ENCODE measurements around the gene SOX2. TPM values are rescaled to one million over a fixed set of nuclear protein-coding genes. Genes with fewer than 3 reads are reported as not detected.

SOX2 gene
- total RNA-seq, 1 donor from 2014 or later: not detected

GRCh38 chr3:181722766-181723425 lies 11.2 kb downstream of the SOX2 start:
- no peak for TF ChIP-seq CTCF (IDR thresholded peaks at IDR 0.05; ENCODE audit: unreplicated experiment)
- Mint-ChIP-seq H3K36me3 (no peaks in the 10 kb centered on the region), H3K9me3 (no peaks in the 10 kb centered on the region), H3K4me3 (no peak overlapping the region), H3K27me3 (ENCODE audit: low read depth) (peaks cover 98% of the 10 kb centered on the region), H3K27ac (no peak overlapping the region), H3K4me1 (peaks cover 14% of the 10 kb centered on the region)
- DNase-seq (ENCODE audit: low spot score in 2 of 2, unreplicated experiment in 2 of 2): no peak

DNA sequence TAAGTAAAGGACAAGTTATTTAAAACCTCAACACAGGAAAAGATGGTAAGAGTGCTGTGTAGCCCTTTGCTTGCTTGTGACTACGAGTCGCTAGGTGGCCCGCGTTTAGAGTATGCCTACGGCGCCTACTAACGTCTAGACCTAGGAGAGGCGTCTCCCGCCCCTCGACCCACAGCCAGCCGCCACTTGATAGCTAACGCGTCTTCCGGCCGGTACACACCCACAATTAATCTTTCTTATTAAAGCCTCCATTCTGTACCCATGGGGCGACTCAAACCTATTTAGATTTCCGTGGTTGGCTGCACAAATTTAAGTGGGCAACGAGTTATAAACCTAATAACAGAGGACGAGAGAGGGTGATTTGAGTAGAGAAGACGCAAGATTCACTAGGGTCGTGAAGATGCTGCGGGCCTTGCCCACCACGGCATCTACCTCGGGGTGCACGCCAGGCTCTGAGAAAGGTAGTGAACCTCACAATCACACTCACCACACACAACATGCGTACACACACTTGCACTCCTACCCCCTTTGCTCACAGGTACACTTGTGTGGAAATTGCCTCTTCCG lies 12.0 kb downstream of the SOX2 start:
- TF ChIP-seq CTCF (IDR thresholded peaks at IDR 0.05; ENCODE audit: unreplicated experiment): no peak
- no peaks in the 10 kb centered on the region for H3K9me3 Mint-ChIP-seq
- peaks cover 98% of the 10 kb centered on the region for H3K27me3 Mint-ChIP-seq (ENCODE audit: low read depth)
- peaks cover 14% of the 10 kb centered on the region for H3K4me1 Mint-ChIP-seq
- H3K36me3 Mint-ChIP-seq: no peaks in the 10 kb centered on the region
- H3K27ac Mint-ChIP-seq: no peak overlapping the region
- H3K4me3 Mint-ChIP-seq: no peak overlapping the region
- DNase-seq (ENCODE audit: low spot score in 2 of 2, unreplicated experiment in 2 of 2): no peak

- Mint-ChIP-seq H3K27ac (no peak overlapping the region), H3K9me3 (no peaks in the 10 kb centered on the region), H3K36me3 (no peaks in the 10 kb centered on the region), H3K4me3 (no peak overlapping the region), H3K4me1 (peaks cover 14% of the 10 kb centered on the region), H3K27me3 (ENCODE audit: low read depth) (peaks cover 99% of the 10 kb centered on the region)
- TF ChIP-seq CTCF (IDR thresholded peaks at IDR 0.05; ENCODE audit: unreplicated experiment): no peak
- no peak for DNase-seq (ENCODE audit: low spot score in 2 of 2, unreplicated experiment in 2 of 2)
Measured at GRCh38 chr3:181724192-181724965, 12.7 kb downstream of the SOX2 start.

GRCh38 chr3:181725131-181725731 lies 13.5 kb downstream of the SOX2 start:
- Mint-ChIP-seq H3K27ac (no peak overlapping the region), H3K9me3 (no peaks in the 10 kb centered on the region), H3K4me1 (peaks cover 14% of the 10 kb centered on the region), H3K36me3 (no peaks in the 10 kb centered on the region), H3K4me3 (no peak overlapping the region), H3K27me3 (ENCODE audit: low read depth) (peaks cover 99% of the 10 kb centered on the region)
- DNase-seq (ENCODE audit: low spot score in 2 of 2, unreplicated experiment in 2 of 2): no peak
- no peak for TF ChIP-seq CTCF (IDR thresholded peaks at IDR 0.05; ENCODE audit: unreplicated experiment)

DNA sequence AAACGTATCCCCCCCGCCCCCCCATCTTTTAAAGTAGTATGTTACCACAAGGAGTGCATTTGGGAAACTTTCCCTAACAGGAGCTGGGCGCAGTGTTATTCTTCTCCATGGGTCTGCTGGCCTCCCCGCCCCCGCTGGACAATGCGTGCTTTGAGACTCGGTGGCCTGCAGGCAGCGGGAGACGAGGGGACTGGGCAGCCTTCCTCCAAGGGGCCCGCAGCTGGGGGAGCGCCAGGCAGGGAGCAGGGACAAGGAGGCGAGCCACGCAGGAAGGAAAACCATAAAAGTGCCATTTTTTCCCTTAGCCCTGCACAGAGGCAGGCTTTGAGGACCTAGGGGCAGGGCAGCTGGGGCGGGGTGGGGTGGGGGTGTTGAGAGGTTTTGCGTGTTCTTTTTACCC lies 14.1 kb downstream of the SOX2 start:
- Mint-ChIP-seq H3K9me3 (no peaks in the 10 kb centered on the region), H3K4me1 (peaks cover 14% of the 10 kb centered on the region), H3K36me3 (no peaks in the 10 kb centered on the region), H3K27me3 (ENCODE audit: low read depth) (peaks cover 99% of the 10 kb centered on the region), H3K27ac (no peak overlapping the region), H3K4me3 (no peak overlapping the region)
- no peak for TF ChIP-seq CTCF (IDR thresholded peaks at IDR 0.05; ENCODE audit: unreplicated experiment)
- DNase-seq (ENCODE audit: low spot score in 2 of 2, unreplicated experiment in 2 of 2): no peak

Data from mesothelial cell of epicardium (in vitro differentiated cells).